ENCODE data around the gene CHMP5.

DNA sequence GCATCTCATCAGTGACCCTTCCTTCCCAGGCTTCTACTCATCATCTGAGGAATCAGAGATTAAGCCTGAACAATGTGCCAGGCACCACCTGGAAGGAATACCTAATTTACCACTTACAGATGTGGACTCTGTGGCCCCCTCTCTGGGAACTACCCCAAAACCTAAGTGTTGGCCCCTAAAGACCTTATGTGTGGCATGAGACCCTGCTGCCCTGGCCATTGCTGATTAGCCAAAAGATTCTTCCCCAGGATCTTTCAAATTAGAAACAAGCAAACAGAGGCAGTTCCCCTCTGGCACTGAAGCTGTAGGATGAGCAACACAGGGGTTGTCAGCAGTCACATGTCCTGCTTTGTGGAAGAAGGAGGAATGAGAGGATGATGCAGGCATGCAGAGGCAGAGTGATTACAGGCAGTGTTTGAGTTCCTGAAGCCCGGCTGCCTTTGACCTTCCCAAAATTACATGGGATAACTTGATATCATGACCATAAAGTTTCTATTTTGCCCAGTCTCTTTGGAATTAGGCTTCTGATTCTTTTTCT lies 14.3 kb upstream of the CHMP5 start:
- TF ChIP-seq, protein P1, sequence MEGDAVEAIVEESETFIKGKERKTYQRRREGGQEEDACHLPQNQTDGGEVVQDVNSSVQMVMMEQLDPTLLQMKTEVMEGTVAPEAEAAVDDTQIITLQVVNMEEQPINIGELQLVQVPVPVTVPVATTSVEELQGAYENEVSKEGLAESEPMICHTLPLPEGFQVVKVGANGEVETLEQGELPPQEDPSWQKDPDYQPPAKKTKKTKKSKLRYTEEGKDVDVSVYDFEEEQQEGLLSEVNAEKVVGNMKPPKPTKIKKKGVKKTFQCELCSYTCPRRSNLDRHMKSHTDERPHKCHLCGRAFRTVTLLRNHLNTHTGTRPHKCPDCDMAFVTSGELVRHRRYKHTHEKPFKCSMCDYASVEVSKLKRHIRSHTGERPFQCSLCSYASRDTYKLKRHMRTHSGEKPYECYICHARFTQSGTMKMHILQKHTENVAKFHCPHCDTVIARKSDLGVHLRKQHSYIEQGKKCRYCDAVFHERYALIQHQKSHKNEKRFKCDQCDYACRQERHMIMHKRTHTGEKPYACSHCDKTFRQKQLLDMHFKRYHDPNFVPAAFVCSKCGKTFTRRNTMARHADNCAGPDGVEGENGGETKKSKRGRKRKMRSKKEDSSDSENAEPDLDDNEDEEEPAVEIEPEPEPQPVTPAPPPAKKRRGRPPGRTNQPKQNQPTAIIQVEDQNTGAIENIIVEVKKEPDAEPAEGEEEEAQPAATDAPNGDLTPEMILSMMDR (IDR thresholded peaks at IDR 0.05): no peak
- no peak for TF ChIP-seq ZFX (IDR thresholded peaks at IDR 0.05; ENCODE audit: borderline replicate concordance)
